SK-N-SH (cell line): ENCODE measurements around the gene SDK1. TPM values are rescaled to one million over a fixed set of nuclear protein-coding genes. Genes with fewer than 3 reads are reported as not detected.

Source experiments
- CTCF ChIA-PET: fragments of 300-600, 350-600 bp; formaldehyde crosslinking; extraction: SDS; loops from one replicate; lab custom pipeline; 2021; lab: Yijun Ruan, JAX
- POLR2A ChIA-PET: fragments of 350-600 bp; sonication (Branson Sonifier 250); formaldehyde crosslinking; extraction: SDS; loops from one replicate; lab custom pipeline; 2020; ENCODE audit warnings: antibody characterized with exemption, inconsistent platforms; lab: Yijun Ruan, JAX
- DNase-seq: peaks from one replicate; pipeline ENCODE4 v3.0.0; 2012
- H2AFZ ChIP-seq: fragments of 200-600 bp; sonication (generic); 2 replicates; pipeline ENCODE4 v1.8.1; 2016; ENCODE audit warnings: antibody characterized with exemption, mild to moderate bottlenecking, low read depth
- H3F3A ChIP-seq: fragments of 200-600 bp; sonication (generic); replicated peaks from 2 replicates; pipeline ENCODE3; 2016; ENCODE audit warnings: antibody characterized with exemption, mild to moderate bottlenecking; ENCODE audit not compliant: insufficient read depth
- H3K27ac ChIP-seq, 2 experiments: fragments of 200-500 bp in 1 of 2; fragments of 200-600 bp in 1 of 2; sonication (Bioruptor generic) in 1 of 2; sonication (generic), shearing (Covaris generic) in 1 of 2; 2 replicates each; pipeline versions ENCODE4 v1.5.1 to v1.6.1; 2014 to 2016; ENCODE audit warnings: low read depth in 2 of 2, inconsistent platforms in 1 of 2, low read length in 1 of 2, mild to moderate bottlenecking in 1 of 2, mixed read lengths in 1 of 2
- H3K27me3 ChIP-seq: fragments of 200-600 bp; sonication (generic), shearing (Covaris generic); 2 replicates; pipeline ENCODE4 v1.6.1; 2016; ENCODE audit warnings: mixed run types; ENCODE audit not compliant: insufficient read depth
- H3K36me3 ChIP-seq, 2 experiments: fragments of 200-500 bp in 1 of 2; fragments of 200-600 bp in 1 of 2; sonication (Bioruptor generic) in 1 of 2; sonication (generic) in 1 of 2; replicated peaks in 1 of 2; 2 replicates each; pipeline versions ENCODE3 to v1.5.1; 2014 to 2016; ENCODE audit warnings: low read length in 1 of 2, mild to moderate bottlenecking in 1 of 2; ENCODE audit not compliant: insufficient read depth in 2 of 2, control insufficient read depth in 1 of 2
- H3K4me1 ChIP-seq, 2 experiments: fragments of 200-500 bp in 1 of 2; fragments of 200-600 bp in 1 of 2; sonication (Bioruptor generic) in 1 of 2; sonication (generic), shearing (Covaris generic) in 1 of 2; 2 replicates each; pipeline versions ENCODE4 v1.5.1 to v1.6.1; 2014 to 2016; ENCODE audit warnings: low read depth in 1 of 2, low read length in 1 of 2, mixed run types in 1 of 2; ENCODE audit not compliant: insufficient read depth in 2 of 2, control insufficient read depth in 1 of 2
- H3K4me2 ChIP-seq: fragments of 200-600 bp; sonication (generic), shearing (Covaris generic); 2 replicates; pipeline ENCODE4 v1.6.1; 2017; ENCODE audit warnings: mixed run types
- H3K4me3 ChIP-seq, 2 experiments: fragments of 200-500 bp in 1 of 2; fragments of 200-600 bp in 1 of 2; sonication (Bioruptor generic) in 1 of 2; sonication (generic), shearing (Covaris generic) in 1 of 2; 2 replicates each; pipeline versions ENCODE4 v1.5.1 to v1.8.1; 2014 to 2016; ENCODE audit warnings: low read depth in 2 of 2, inconsistent platforms in 1 of 2, low read length in 1 of 2, mild to moderate bottlenecking in 1 of 2, mixed read lengths in 1 of 2, moderate library complexity in 1 of 2
- H3K79me2 ChIP-seq: fragments of 200-600 bp; sonication (generic); 2 replicates; pipeline ENCODE4 v1.8.1; 2017; ENCODE audit warnings: mild to moderate bottlenecking; ENCODE audit not compliant: insufficient read depth
- H3K9ac ChIP-seq: fragments of 200-600 bp; sonication (generic); 2 replicates; pipeline ENCODE4 v1.6.1; 2017; ENCODE audit warnings: mixed run types
- H3K9me2 ChIP-seq: fragments of 200-600 bp; sonication (generic); 2 replicates; pipeline ENCODE4 v1.6.1; 2017; ENCODE audit warnings: mixed run types
- H3K9me3 ChIP-seq: fragments of 200-600 bp; sonication (generic); 2 replicates; pipeline ENCODE4 v1.6.1; 2017; ENCODE audit warnings: mixed run types, mild to moderate bottlenecking, moderate library complexity
- H4K20me1 ChIP-seq: fragments of 200-600 bp; sonication (generic); 2 replicates; pipeline ENCODE4 v1.6.1; 2017; ENCODE audit warnings: mild to moderate bottlenecking, mixed run types; ENCODE audit not compliant: insufficient read depth
- CTCF ChIP-seq: fragments of 200-600 bp; sonication (generic); IDR thresholded peaks from 2 replicates; pipeline ENCODE4 v1.6.1; 2017; ENCODE audit warnings: antibody characterized with exemption, mild to moderate bottlenecking, moderate library complexity
- EZH2phosphoT487 ChIP-seq: fragments of 200-600 bp; sonication (generic); IDR thresholded peaks from 2 replicates; pipeline ENCODE4 v1.6.1; 2017; ENCODE audit warnings: low read depth, mixed run types, mild to moderate bottlenecking, antibody characterized with exemption, moderate library complexity, borderline replicate concordance
- FOXM1 ChIP-seq: IDR thresholded peaks from 2 replicates; pipeline ENCODE4 v1.4.0; 2012; ENCODE audit warnings: low read depth, mild to moderate bottlenecking
- GABPA ChIP-seq: IDR thresholded peaks from 2 replicates; pipeline ENCODE4 v1.4.0; 2012; ENCODE audit warnings: low read depth, mild to moderate bottlenecking
- MEF2A ChIP-seq: IDR thresholded peaks from 2 replicates; pipeline ENCODE4 v1.4.0; 2012; ENCODE audit warnings: low read depth, borderline replicate concordance
- NRF1 ChIP-seq: IDR thresholded peaks from 2 replicates; pipeline ENCODE4 v1.6.1; 2012; ENCODE audit warnings: low read depth, mild to moderate bottlenecking, low read length
- RAD21 ChIP-seq: IDR thresholded peaks from 2 replicates; pipeline ENCODE4 v1.6.1; 2012; ENCODE audit warnings: mild to moderate bottlenecking, low read length
- RCOR1 ChIP-seq: fragments of 150-350 bp; IDR thresholded peaks from 2 replicates; pipeline ENCODE4 v1.6.1; 2017; ENCODE audit warnings: antibody characterized with exemption, low read length
- RFX5 ChIP-seq: IDR thresholded peaks from 2 replicates; pipeline ENCODE4 v1.6.1; 2012; ENCODE audit warnings: mild to moderate bottlenecking, improper control_type of control experiment, low read length
- SIN3A ChIP-seq: IDR thresholded peaks from 2 replicates; pipeline ENCODE4 v1.6.1; 2012; ENCODE audit warnings: low read depth, mild to moderate bottlenecking, low read length, moderate library complexity, borderline replicate concordance
- SMC3 ChIP-seq: IDR thresholded peaks from 2 replicates; pipeline ENCODE4 v1.6.1; 2012; ENCODE audit warnings: low read depth, low read length, improper control_type of control experiment
- TCF12 ChIP-seq: IDR thresholded peaks from 2 replicates; pipeline ENCODE4 v1.4.0; 2012
- TEAD4 ChIP-seq: IDR thresholded peaks from 2 replicates; pipeline ENCODE4 v1.4.0; 2012; ENCODE audit warnings: mild to moderate bottlenecking, borderline replicate concordance; ENCODE audit not compliant: insufficient read depth
- USF1 ChIP-seq: IDR thresholded peaks from 2 replicates; pipeline ENCODE4 v1.4.0; 2012; ENCODE audit warnings: low read depth, borderline replicate concordance
- WGBS: methylation state at CpG from one replicate; pipeline ENCODE4 v1.1.6; 2017; ENCODE audit warnings: low lambda C conversion rate; 5-methylcytosine and 5-hydroxymethylcytosine counted together
- polyA plus RNA-seq, 3 experiments: library from polyadenylated mRNA; depleted of rRNA; stranded (reverse); fragments of >200 nt; gene quantifications; 2 replicates each; pipeline ENCODE4 v1.2.3, GENCODE V29; 2012
- TF ChIP-seq, protein P1 (sequence below): IDR thresholded peaks from 2 replicates; pipeline ENCODE4 v1.6.1; 2012; ENCODE audit warnings: mild to moderate bottlenecking, low read depth, low read length, moderate library complexity

SDK1 gene
- polyA plus RNA-seq, 1 of the 3 experiments (the other 2 are of a cell fraction) = 1.2 TPM

GRCh38 chr7:3643091-3643490 is 342.0 kb downstream of the SDK1 start (continued):
- TF ChIP-seq, protein P1, sequence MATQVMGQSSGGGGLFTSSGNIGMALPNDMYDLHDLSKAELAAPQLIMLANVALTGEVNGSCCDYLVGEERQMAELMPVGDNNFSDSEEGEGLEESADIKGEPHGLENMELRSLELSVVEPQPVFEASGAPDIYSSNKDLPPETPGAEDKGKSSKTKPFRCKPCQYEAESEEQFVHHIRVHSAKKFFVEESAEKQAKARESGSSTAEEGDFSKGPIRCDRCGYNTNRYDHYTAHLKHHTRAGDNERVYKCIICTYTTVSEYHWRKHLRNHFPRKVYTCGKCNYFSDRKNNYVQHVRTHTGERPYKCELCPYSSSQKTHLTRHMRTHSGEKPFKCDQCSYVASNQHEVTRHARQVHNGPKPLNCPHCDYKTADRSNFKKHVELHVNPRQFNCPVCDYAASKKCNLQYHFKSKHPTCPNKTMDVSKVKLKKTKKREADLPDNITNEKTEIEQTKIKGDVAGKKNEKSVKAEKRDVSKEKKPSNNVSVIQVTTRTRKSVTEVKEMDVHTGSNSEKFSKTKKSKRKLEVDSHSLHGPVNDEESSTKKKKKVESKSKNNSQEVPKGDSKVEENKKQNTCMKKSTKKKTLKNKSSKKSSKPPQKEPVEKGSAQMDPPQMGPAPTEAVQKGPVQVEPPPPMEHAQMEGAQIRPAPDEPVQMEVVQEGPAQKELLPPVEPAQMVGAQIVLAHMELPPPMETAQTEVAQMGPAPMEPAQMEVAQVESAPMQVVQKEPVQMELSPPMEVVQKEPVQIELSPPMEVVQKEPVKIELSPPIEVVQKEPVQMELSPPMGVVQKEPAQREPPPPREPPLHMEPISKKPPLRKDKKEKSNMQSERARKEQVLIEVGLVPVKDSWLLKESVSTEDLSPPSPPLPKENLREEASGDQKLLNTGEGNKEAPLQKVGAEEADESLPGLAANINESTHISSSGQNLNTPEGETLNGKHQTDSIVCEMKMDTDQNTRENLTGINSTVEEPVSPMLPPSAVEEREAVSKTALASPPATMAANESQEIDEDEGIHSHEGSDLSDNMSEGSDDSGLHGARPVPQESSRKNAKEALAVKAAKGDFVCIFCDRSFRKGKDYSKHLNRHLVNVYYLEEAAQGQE = no peak
- no peak for TF ChIP-seq GABPA
- no peak for TF ChIP-seq FOXM1
- no peak for TF ChIP-seq USF1
- no peak for TF ChIP-seq SIN3A
- TF ChIP-seq SMC3 = no peak

DNA sequence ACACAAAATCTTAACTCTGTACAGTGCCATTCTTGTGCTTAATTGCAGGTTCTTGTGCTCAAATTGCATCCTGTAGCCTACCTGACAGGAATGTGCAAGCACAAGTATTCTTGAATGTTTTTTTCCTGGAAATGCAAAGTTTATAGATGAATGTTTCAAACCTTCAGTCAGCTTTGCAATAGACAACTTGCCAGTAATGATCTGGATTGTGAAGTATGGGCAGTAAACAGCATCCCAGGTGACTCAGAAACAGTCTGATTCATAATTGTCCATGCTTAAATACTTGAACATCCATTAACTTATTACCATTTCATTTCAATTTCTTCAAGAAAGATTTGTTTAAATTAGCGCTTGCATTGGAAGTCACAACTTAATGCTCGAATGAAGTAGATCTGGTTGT is 347.2 kb downstream of the SDK1 start:
- H3K9ac ChIP-seq = no peak overlapping the region
- no peak for TF ChIP-seq USF1
- no peak for TF ChIP-seq NRF1
- no peak for TF ChIP-seq RCOR1
- no peak for TF ChIP-seq MEF2A
- no peak for TF ChIP-seq TEAD4
- TF ChIP-seq RFX5 = no peak
- H3K36me3 ChIP-seq = no peaks in the 10 kb centered on the region
- no peaks in the 10 kb centered on the region for H3K9me3 ChIP-seq
- no peak overlapping the region for H2AFZ ChIP-seq
- ChIA-PET POLR2A (no interaction called here), CTCF (no interaction called here)
- H3K9me2 ChIP-seq = no peaks in the 10 kb centered on the region
- no peak overlapping the region for H3K27ac ChIP-seq
- H3K4me2 ChIP-seq = no peak overlapping the region
- no peaks in the 10 kb centered on the region for H3F3A ChIP-seq
- no peak overlapping the region for H3K4me3 ChIP-seq
- WGBS = 87% methylated on average over 2 of the region's 2 CpGs
- no peaks in the 10 kb centered on the region for H3K27me3 ChIP-seq
- no peak for DNase-seq
- no peaks in the 10 kb centered on the region for H4K20me1 ChIP-seq
- H3K4me1 ChIP-seq = no peaks in the 10 kb centered on the region
- H3K79me2 ChIP-seq = no peaks in the 10 kb centered on the region

DNA sequence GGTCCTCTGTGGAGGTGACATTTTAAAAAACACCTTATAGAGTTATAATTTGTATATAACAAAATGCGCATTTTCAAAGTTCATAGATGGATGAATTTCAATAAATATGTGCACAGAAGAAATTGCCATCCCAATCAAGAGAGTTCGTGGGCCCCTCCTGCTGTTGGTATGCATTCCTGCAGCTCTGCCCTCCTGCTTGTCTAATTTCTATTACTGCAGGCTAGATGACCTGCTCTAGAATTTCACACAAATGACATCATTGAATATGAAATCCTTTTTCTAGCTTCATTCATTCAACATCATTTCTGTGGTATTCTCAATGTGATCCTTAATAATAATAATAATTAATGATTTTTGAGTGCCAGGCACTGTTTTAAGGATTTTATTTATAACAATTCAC is 348.2 kb downstream of the SDK1 start:
- H3K79me2 ChIP-seq = no peaks in the 10 kb centered on the region
- H3K27me3 ChIP-seq = no peaks in the 10 kb centered on the region
- CTCF ChIA-PET = interaction anchor here (1.0 to 1.3 kb wide), 3 partner anchors 8 to 11 kb away, joined by 3 to 4 read pairs (median 3); no protein-coding TSS in a partner anchor
- H3K9me3 ChIP-seq = no peaks in the 10 kb centered on the region
- no peak overlapping the region for H2AFZ ChIP-seq
- H3K9ac ChIP-seq = no peak overlapping the region
- H3F3A ChIP-seq = no peaks in the 10 kb centered on the region
- no peaks in the 10 kb centered on the region for H3K9me2 ChIP-seq
- H4K20me1 ChIP-seq = no peaks in the 10 kb centered on the region
- no peaks in the 10 kb centered on the region for H3K4me1 ChIP-seq
- H3K36me3 ChIP-seq = no peaks in the 10 kb centered on the region
- TF ChIP-seq EZH2phosphoT487 (no peak), CTCF (peak; percentile 42), TCF12 (no peak), RAD21 (peak; percentile 51)
- TF ChIP-seq, all 33 proteins: peak for 2
- Histone ChIP-seq H3K27ac (no peak overlapping the region), H3K4me3 (no peak overlapping the region), H3K4me2 (no peak overlapping the region)
- POLR2A ChIA-PET = no interaction called here
- DNase-seq = peak; percentile 29
- WGBS = 73% methylated on average over 2 of the region's 2 CpGs
